SK-N-SH (cell line): ENCODE measurements around the gene FADS2. TPM values are rescaled to one million over a fixed set of nuclear protein-coding genes. Genes with fewer than 3 reads are reported as not detected.

Experiments used
- CTCF ChIA-PET: fragments of 300-600, 350-600 bp; formaldehyde crosslinking; extraction: SDS; loops from one replicate; lab custom pipeline; 2021; lab: Yijun Ruan, JAX
- POLR2A ChIA-PET: fragments of 350-600 bp; sonication (Branson Sonifier 250); formaldehyde crosslinking; extraction: SDS; loops from one replicate; lab custom pipeline; 2020; ENCODE audit warnings: antibody characterized with exemption, inconsistent platforms; lab: Yijun Ruan, JAX
- DNase-seq: peaks from one replicate; pipeline ENCODE4 v3.0.0; 2012
- H2AFZ ChIP-seq: fragments of 200-600 bp; sonication (generic); 2 replicates; pipeline ENCODE4 v1.8.1; 2016; ENCODE audit warnings: antibody characterized with exemption, mild to moderate bottlenecking, low read depth
- H3F3A ChIP-seq: fragments of 200-600 bp; sonication (generic); replicated peaks from 2 replicates; pipeline ENCODE3; 2016; ENCODE audit warnings: antibody characterized with exemption, mild to moderate bottlenecking; ENCODE audit not compliant: insufficient read depth
- H3K27ac ChIP-seq, 2 experiments: fragments of 200-500 bp in 1 of 2; fragments of 200-600 bp in 1 of 2; sonication (Bioruptor generic) in 1 of 2; sonication (generic), shearing (Covaris generic) in 1 of 2; 2 replicates each; pipeline versions ENCODE4 v1.5.1 to v1.6.1; 2014 to 2016; ENCODE audit warnings: low read depth in 2 of 2, inconsistent platforms in 1 of 2, low read length in 1 of 2, mild to moderate bottlenecking in 1 of 2, mixed read lengths in 1 of 2
- H3K27me3 ChIP-seq: fragments of 200-600 bp; sonication (generic), shearing (Covaris generic); 2 replicates; pipeline ENCODE4 v1.6.1; 2016; ENCODE audit warnings: mixed run types; ENCODE audit not compliant: insufficient read depth
- H3K36me3 ChIP-seq, 2 experiments: fragments of 200-500 bp in 1 of 2; fragments of 200-600 bp in 1 of 2; sonication (Bioruptor generic) in 1 of 2; sonication (generic) in 1 of 2; replicated peaks in 1 of 2; 2 replicates each; pipeline versions ENCODE3 to v1.5.1; 2014 to 2016; ENCODE audit warnings: low read length in 1 of 2, mild to moderate bottlenecking in 1 of 2; ENCODE audit not compliant: insufficient read depth in 2 of 2, control insufficient read depth in 1 of 2
- H3K4me1 ChIP-seq, 2 experiments: fragments of 200-500 bp in 1 of 2; fragments of 200-600 bp in 1 of 2; sonication (Bioruptor generic) in 1 of 2; sonication (generic), shearing (Covaris generic) in 1 of 2; 2 replicates each; pipeline versions ENCODE4 v1.5.1 to v1.6.1; 2014 to 2016; ENCODE audit warnings: low read depth in 1 of 2, low read length in 1 of 2, mixed run types in 1 of 2; ENCODE audit not compliant: insufficient read depth in 2 of 2, control insufficient read depth in 1 of 2
- H3K4me2 ChIP-seq: fragments of 200-600 bp; sonication (generic), shearing (Covaris generic); 2 replicates; pipeline ENCODE4 v1.6.1; 2017; ENCODE audit warnings: mixed run types
- H3K4me3 ChIP-seq, 2 experiments: fragments of 200-500 bp in 1 of 2; fragments of 200-600 bp in 1 of 2; sonication (Bioruptor generic) in 1 of 2; sonication (generic), shearing (Covaris generic) in 1 of 2; 2 replicates each; pipeline versions ENCODE4 v1.5.1 to v1.8.1; 2014 to 2016; ENCODE audit warnings: low read depth in 2 of 2, inconsistent platforms in 1 of 2, low read length in 1 of 2, mild to moderate bottlenecking in 1 of 2, mixed read lengths in 1 of 2, moderate library complexity in 1 of 2
- H3K79me2 ChIP-seq: fragments of 200-600 bp; sonication (generic); 2 replicates; pipeline ENCODE4 v1.8.1; 2017; ENCODE audit warnings: mild to moderate bottlenecking; ENCODE audit not compliant: insufficient read depth
- H3K9ac ChIP-seq: fragments of 200-600 bp; sonication (generic); 2 replicates; pipeline ENCODE4 v1.6.1; 2017; ENCODE audit warnings: mixed run types
- H3K9me2 ChIP-seq: fragments of 200-600 bp; sonication (generic); 2 replicates; pipeline ENCODE4 v1.6.1; 2017; ENCODE audit warnings: mixed run types
- H3K9me3 ChIP-seq: fragments of 200-600 bp; sonication (generic); 2 replicates; pipeline ENCODE4 v1.6.1; 2017; ENCODE audit warnings: mixed run types, mild to moderate bottlenecking, moderate library complexity
- H4K20me1 ChIP-seq: fragments of 200-600 bp; sonication (generic); 2 replicates; pipeline ENCODE4 v1.6.1; 2017; ENCODE audit warnings: mild to moderate bottlenecking, mixed run types; ENCODE audit not compliant: insufficient read depth
- EZH2phosphoT487 ChIP-seq: fragments of 200-600 bp; sonication (generic); IDR thresholded peaks from 2 replicates; pipeline ENCODE4 v1.6.1; 2017; ENCODE audit warnings: low read depth, mixed run types, mild to moderate bottlenecking, antibody characterized with exemption, moderate library complexity, borderline replicate concordance
- GABPA ChIP-seq: IDR thresholded peaks from 2 replicates; pipeline ENCODE4 v1.4.0; 2012; ENCODE audit warnings: low read depth, mild to moderate bottlenecking
- GATA2 ChIP-seq: sonication (generic); formaldehyde crosslinking; IDR thresholded peaks from 2 replicates; pipeline ENCODE4 v1.5.0; 2020; ENCODE audit warnings: mild to moderate bottlenecking, missing genetic modification reagents
- JUND ChIP-seq: IDR thresholded peaks from 2 replicates; pipeline ENCODE4 v1.4.0; 2012
- NRF1 ChIP-seq: IDR thresholded peaks from 2 replicates; pipeline ENCODE4 v1.6.1; 2012; ENCODE audit warnings: low read depth, mild to moderate bottlenecking, low read length
- USF1 ChIP-seq: IDR thresholded peaks from 2 replicates; pipeline ENCODE4 v1.4.0; 2012; ENCODE audit warnings: low read depth, borderline replicate concordance
- WGBS: methylation state at CpG from one replicate; pipeline ENCODE4 v1.1.6; 2017; ENCODE audit warnings: low lambda C conversion rate; 5-methylcytosine and 5-hydroxymethylcytosine counted together
- polyA plus RNA-seq, 3 experiments: library from polyadenylated mRNA; depleted of rRNA; stranded (reverse); fragments of >200 nt; gene quantifications; 2 replicates each; pipeline ENCODE4 v1.2.3, GENCODE V29; 2012
- TF ChIP-seq, protein P1 (sequence below): fragments of 150-350 bp; IDR thresholded peaks from 2 replicates; pipeline ENCODE4 v1.6.1; 2016; ENCODE audit warnings: mild to moderate bottlenecking, low read depth, low read length
- TF ChIP-seq, protein P2 (sequence below): fragments of 200-600 bp; sonication (generic); IDR thresholded peaks from 2 replicates; pipeline ENCODE4 v1.6.1; 2017; ENCODE audit warnings: antibody characterized with exemption, mild to moderate bottlenecking, moderate library complexity
- TF ChIP-seq, protein P3 (sequence below): IDR thresholded peaks from 2 replicates; pipeline ENCODE4 v1.6.1; 2012; ENCODE audit warnings: mild to moderate bottlenecking, low read depth, low read length, moderate library complexity

Gene FADS2
- polyA plus RNA-seq, 1 of the 3 experiments (the other 2 are of a cell fraction), result 67.8 TPM

DNA sequence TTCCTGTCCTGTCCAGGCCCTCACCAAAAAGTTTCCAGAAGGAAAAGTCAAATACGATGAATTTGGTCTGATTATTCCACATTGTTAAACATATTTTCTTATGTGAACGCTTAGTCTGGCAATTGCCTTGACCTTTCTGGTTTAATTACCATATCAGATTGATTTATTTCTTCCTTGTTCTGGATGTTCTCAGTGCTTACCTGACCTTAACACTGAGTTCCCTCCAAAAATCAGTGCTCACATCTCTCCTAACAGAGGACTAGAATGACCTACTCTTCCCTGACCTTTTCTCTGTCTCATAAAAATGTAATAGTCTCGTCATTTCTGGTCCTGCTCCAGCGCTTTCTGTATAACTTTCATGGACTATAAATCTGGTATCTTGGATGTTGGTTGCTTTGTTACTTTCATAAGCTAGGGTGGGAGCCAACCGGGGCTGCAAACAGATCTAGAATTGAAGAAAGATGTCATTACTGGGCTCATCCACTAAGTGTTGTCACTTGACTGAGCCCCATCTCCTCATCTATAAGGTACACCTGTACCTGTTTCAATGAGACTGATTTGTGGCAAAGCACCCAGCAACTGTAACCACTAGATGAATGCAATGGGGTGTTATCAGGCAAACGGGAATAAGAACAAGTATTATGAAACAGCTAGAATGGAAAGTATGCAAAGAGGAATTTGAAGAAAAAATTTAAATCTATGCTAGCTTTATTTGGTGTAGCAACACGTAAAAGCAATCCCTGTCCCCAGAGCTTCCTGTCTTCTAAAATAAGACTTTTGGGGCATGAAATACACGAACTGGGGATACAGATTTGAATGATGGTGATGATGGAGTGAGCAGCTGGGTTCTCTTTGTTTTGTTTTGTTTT, 2.4 kb downstream of the FADS2 start:
- H3K4me2 ChIP-seq, result peak overlapping the region; percentile 91
- TF ChIP-seq USF1, result no peak
- TF ChIP-seq NRF1, result no peak
- TF ChIP-seq GATA2 (CRISPR knock-in tag), result no peak
- no peak for TF ChIP-seq GABPA
- TF ChIP-seq, protein P1, sequence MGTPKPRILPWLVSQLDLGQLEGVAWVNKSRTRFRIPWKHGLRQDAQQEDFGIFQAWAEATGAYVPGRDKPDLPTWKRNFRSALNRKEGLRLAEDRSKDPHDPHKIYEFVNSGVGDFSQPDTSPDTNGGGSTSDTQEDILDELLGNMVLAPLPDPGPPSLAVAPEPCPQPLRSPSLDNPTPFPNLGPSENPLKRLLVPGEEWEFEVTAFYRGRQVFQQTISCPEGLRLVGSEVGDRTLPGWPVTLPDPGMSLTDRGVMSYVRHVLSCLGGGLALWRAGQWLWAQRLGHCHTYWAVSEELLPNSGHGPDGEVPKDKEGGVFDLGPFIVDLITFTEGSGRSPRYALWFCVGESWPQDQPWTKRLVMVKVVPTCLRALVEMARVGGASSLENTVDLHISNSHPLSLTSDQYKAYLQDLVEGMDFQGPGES, result no peak
- no peak for TF ChIP-seq JUND
- TF ChIP-seq EZH2phosphoT487, result no peak
- DNase-seq, result no peak
- H3K9ac ChIP-seq, result no peak overlapping the region
- H3K9me2 ChIP-seq, result no peaks in the 10 kb centered on the region
- H3K9me3 ChIP-seq, result no peaks in the 10 kb centered on the region
- WGBS, result 60% methylated on average over 8 of the region's 8 CpGs
- POLR2A ChIA-PET, result interaction anchor here (1.0 to 5.3 kb wide), 4 partner anchors 14 to 39 kb away, joined by 3 to 84 read pairs (median 6); partner anchors contain the start of gene FADS1
- H2AFZ ChIP-seq, result no peak overlapping the region
- peaks cover 46% of the 10 kb centered on the region for H3K79me2 ChIP-seq
- peak overlapping the region in 1 of 2 experiments; percentile 99; a peak in 1 of 4 replicates for H3K27ac ChIP-seq
- H3K4me1 ChIP-seq, result peaks cover 25 to 68% of the 10 kb centered on the region in 2 experiments; a peak in 3 of 4 replicates
- H3K4me3 ChIP-seq, result peak overlapping the region; percentile 70 to 96; a peak in 3 of 4 replicates
- CTCF ChIA-PET, result interaction anchor here (0.7 to 4.5 kb wide), 11 partner anchors 10 to 277 kb away, joined by 3 to 63 read pairs (median 5); partner anchors contain the start of gene FADS1
- H4K20me1 ChIP-seq, result no peaks in the 10 kb centered on the region; the same call in 1 of the 2 replicates
- peaks cover 0 to 7% of the 10 kb centered on the region in 2 experiments for H3K36me3 ChIP-seq
- H3F3A ChIP-seq, result no peaks in the 10 kb centered on the region
- H3K27me3 ChIP-seq, result no peaks in the 10 kb centered on the region

DNA sequence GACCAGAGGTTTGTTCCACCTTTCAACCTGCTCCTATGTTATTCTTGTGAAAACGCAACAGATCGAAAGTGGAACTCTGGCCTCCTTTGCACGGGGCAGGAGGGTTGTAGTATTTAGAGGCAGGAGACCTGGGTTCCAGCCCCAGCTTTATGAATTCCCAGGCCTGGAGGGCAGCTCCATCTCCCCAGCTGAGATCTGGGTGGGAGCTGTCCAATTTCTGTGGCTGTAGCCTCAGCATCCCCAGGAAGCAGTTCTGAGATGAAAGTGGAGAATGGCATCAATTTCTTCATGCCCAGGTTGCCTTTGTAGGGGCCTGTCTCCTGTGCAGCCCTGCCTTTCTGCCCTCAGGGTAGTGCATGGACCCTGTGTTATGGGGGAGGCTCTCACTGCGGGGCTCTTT, 4.1 kb downstream of the FADS2 start:
- no peak overlapping the region for H2AFZ ChIP-seq
- H3K9me2 ChIP-seq, result no peaks in the 10 kb centered on the region
- POLR2A ChIA-PET, result interaction anchor here (1.6 to 2.1 kb wide), 2 partner anchors 17 to 34 kb away, joined by 6 to 7 read pairs; no protein-coding TSS in a partner anchor
- H3F3A ChIP-seq, result no peaks in the 10 kb centered on the region
- H3K27ac ChIP-seq, result peak overlapping the region in 1 of 2 experiments; percentile 58; a peak in 1 of 4 replicates
- WGBS, result 100% methylated on average over 3 of the region's 4 CpGs
- peaks cover 34 to 58% of the 10 kb centered on the region in 2 experiments; a peak in 3 of 4 replicates for H3K4me1 ChIP-seq
- no peak overlapping the region for H3K4me3 ChIP-seq
- H4K20me1 ChIP-seq, result no peaks in the 10 kb centered on the region; the same call in 1 of the 2 replicates
- DNase-seq, result no peak
- CTCF ChIA-PET, result interaction anchor here (1.2 to 1.4 kb wide), 2 partner anchors 35 to 276 kb away, joined by 4 to 6 read pairs; no protein-coding TSS in a partner anchor
- no peak overlapping the region for H3K9ac ChIP-seq
- peaks cover 52% of the 10 kb centered on the region for H3K79me2 ChIP-seq
- H3K36me3 ChIP-seq, result peaks cover 0 to 7% of the 10 kb centered on the region in 2 experiments
- no peaks in the 10 kb centered on the region for H3K9me3 ChIP-seq
- no peak overlapping the region for H3K4me2 ChIP-seq
- TF ChIP-seq, protein P2, sequence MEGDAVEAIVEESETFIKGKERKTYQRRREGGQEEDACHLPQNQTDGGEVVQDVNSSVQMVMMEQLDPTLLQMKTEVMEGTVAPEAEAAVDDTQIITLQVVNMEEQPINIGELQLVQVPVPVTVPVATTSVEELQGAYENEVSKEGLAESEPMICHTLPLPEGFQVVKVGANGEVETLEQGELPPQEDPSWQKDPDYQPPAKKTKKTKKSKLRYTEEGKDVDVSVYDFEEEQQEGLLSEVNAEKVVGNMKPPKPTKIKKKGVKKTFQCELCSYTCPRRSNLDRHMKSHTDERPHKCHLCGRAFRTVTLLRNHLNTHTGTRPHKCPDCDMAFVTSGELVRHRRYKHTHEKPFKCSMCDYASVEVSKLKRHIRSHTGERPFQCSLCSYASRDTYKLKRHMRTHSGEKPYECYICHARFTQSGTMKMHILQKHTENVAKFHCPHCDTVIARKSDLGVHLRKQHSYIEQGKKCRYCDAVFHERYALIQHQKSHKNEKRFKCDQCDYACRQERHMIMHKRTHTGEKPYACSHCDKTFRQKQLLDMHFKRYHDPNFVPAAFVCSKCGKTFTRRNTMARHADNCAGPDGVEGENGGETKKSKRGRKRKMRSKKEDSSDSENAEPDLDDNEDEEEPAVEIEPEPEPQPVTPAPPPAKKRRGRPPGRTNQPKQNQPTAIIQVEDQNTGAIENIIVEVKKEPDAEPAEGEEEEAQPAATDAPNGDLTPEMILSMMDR, result no peak
- TF ChIP-seq, protein P3, sequence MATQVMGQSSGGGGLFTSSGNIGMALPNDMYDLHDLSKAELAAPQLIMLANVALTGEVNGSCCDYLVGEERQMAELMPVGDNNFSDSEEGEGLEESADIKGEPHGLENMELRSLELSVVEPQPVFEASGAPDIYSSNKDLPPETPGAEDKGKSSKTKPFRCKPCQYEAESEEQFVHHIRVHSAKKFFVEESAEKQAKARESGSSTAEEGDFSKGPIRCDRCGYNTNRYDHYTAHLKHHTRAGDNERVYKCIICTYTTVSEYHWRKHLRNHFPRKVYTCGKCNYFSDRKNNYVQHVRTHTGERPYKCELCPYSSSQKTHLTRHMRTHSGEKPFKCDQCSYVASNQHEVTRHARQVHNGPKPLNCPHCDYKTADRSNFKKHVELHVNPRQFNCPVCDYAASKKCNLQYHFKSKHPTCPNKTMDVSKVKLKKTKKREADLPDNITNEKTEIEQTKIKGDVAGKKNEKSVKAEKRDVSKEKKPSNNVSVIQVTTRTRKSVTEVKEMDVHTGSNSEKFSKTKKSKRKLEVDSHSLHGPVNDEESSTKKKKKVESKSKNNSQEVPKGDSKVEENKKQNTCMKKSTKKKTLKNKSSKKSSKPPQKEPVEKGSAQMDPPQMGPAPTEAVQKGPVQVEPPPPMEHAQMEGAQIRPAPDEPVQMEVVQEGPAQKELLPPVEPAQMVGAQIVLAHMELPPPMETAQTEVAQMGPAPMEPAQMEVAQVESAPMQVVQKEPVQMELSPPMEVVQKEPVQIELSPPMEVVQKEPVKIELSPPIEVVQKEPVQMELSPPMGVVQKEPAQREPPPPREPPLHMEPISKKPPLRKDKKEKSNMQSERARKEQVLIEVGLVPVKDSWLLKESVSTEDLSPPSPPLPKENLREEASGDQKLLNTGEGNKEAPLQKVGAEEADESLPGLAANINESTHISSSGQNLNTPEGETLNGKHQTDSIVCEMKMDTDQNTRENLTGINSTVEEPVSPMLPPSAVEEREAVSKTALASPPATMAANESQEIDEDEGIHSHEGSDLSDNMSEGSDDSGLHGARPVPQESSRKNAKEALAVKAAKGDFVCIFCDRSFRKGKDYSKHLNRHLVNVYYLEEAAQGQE, result peak; percentile 75; the same call in 1 of the 2 replicates
- no peaks in the 10 kb centered on the region for H3K27me3 ChIP-seq
